Fibroblast of villous mesenchyme (primary cell): ENCODE measurements around the gene LRP1-AS. TPM values are rescaled to one million over a fixed set of nuclear protein-coding genes. Genes with fewer than 3 reads are reported as not detected.
A peak's percentile ranks its signal among the peaks of the same experiment; 100 is the strongest.

Source experiments
- DNase-seq: peaks from one replicate; pipeline ENCODE4 v3.0.0-alpha.2; 2010; ENCODE audit warnings: low read depth
- H3K4me3 ChIP-seq: 2 replicates; pipeline ENCODE4 v1.5.1; 2011; ENCODE audit warnings: low read depth, mild to moderate bottlenecking, low read length
- CTCF ChIP-seq: IDR thresholded peaks from 2 replicates; pipeline ENCODE4 v1.5.1; 2012; ENCODE audit warnings: low read depth, mild to moderate bottlenecking, low read length; ENCODE audit not compliant: insufficient read depth
- total RNA-seq: library from RNA; depleted of rRNA; stranded (reverse); fragments of >200 nt; gene quantifications from 2 replicates; pipeline ENCODE4 v1.2.3, GENCODE V29; 2012

Gene LRP1-AS
- total RNA-seq, 1 donor, result not detected

GRCh38 chr12:57193706-57194245 lies 46.4 kb upstream of the LRP1-AS start:
- no peak for TF ChIP-seq CTCF
- H3K4me3 ChIP-seq, result no peak overlapping the region
- DNase-seq, result no peak

- no peak for TF ChIP-seq CTCF
- DNase-seq, result no peak
- H3K4me3 ChIP-seq, result no peak overlapping the region
Measured at GRCh38 chr12:57192920-57193319, 45.5 kb upstream of the LRP1-AS start.

- TF ChIP-seq CTCF, result no peak
- DNase-seq, result peak; percentile 12
- H3K4me3 ChIP-seq, result no peak overlapping the region
Measured at GRCh38 chr12:57191410-57191809, 44.0 kb upstream of the LRP1-AS start.

GRCh38 chr12:57190821-57191220 lies 43.4 kb upstream of the LRP1-AS start:
- DNase-seq, result no peak
- TF ChIP-seq CTCF, result no peak
- H3K4me3 ChIP-seq, result no peak overlapping the region

GRCh38 chr12:57190037-57190436 lies 42.6 kb upstream of the LRP1-AS start:
- no peak overlapping the region for H3K4me3 ChIP-seq
- DNase-seq, result no peak
- TF ChIP-seq CTCF, result no peak

- TF ChIP-seq CTCF, result no peak
- no peak for DNase-seq
- no peak overlapping the region for H3K4me3 ChIP-seq
Measured at GRCh38 chr12:57188090-57188425, 40.6 kb upstream of the LRP1-AS start.
